ENCODE data around the gene EHMT2. TPM values are rescaled to one million over a fixed set of nuclear protein-coding genes. Genes with fewer than 3 reads are reported as not detected.

Gene EHMT2
- total and polyA plus RNA-seq, 2 of the 13 experiments (the other 11 are each of a cell fraction or from before 2014, with no cell fraction given), result 55.2 to 69.2 TPM

DNA sequence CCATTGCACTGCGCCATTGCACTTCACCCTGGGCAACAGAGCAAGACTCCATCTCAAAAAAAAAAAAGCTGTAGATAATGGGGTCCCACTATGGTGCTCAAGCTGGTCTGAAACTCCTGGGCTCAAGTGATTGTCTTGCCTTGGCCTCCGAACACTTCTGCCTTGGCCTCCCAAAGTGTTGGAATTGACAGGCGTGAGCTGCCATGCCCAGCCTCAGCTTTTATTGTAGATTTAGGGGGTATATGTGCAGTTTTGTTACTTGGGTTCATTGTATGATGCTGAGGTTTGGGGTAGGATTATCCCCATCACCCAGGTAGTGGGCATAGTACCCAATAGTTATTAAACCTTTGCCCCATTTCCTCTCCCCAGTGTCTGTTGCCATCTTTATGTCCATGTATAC is 58.5 kb downstream of the EHMT2 start (continued):
- TF ChIP-seq ZNF275 (CRISPR knock-in tag; IDR thresholded peaks at IDR 0.05; ENCODE audit: borderline replicate concordance) (no peak), ZFP90 (CRISPR knock-in tag; IDR thresholded peaks at IDR 0.05; ENCODE audit: borderline replicate concordance) (no peak), JARID2 (CRISPR knock-in tag; IDR thresholded peaks at IDR 0.05; ENCODE audit: insufficient replicate concordance) (no peak), CEBPB (IDR thresholded peaks at IDR 0.05; ENCODE audit: borderline replicate concordance, low read depth, low read length) (no peak), ZNF883 (CRISPR knock-in tag; IDR thresholded peaks at IDR 0.05; ENCODE audit: not compliant biosample characterization) (no peak), ZNF274 (CRISPR knock-in tag; IDR thresholded peaks at IDR 0.05) (no peak), ZMAT3 (CRISPR knock-in tag; conservative IDR thresholded peaks at IDR 0.05) (no peak), RCOR2 (CRISPR knock-in tag; IDR thresholded peaks at IDR 0.05) (no peak), TCF7 (IDR thresholded peaks at IDR 0.05; ENCODE audit: low read depth) (no peak), ZNF121 (CRISPR knock-in tag; IDR thresholded peaks at IDR 0.05) (0 out of 2 replicates have a peak, but pooled peaks have one; percentile 24), TBX3 (IDR thresholded peaks at IDR 0.05; ENCODE audit: borderline replicate concordance) (no peak), AKAP8 (CRISPR knock-in tag; IDR thresholded peaks at IDR 0.05) (no peak), ZNF770 (CRISPR knock-in tag; IDR thresholded peaks at IDR 0.05) (no peak), ZNF543 (CRISPR knock-in tag; IDR thresholded peaks at IDR 0.05) (no peak), THRA (CRISPR knock-in tag; IDR thresholded peaks at IDR 0.05; ENCODE audit: borderline replicate concordance) (no peak), NFIC (IDR thresholded peaks at IDR 0.05; ENCODE audit: low read length) (no peak), POLR2A (IDR thresholded peaks at IDR 0.05; ENCODE audit: insufficient read depth in 1 of 2, low read depth in 2 of 2, low read length in 2 of 2) (peak; percentile 25 to 39; a peak in 1 of 4 replicates), ZBTB8A (CRISPR knock-in tag; IDR thresholded peaks at IDR 0.05; ENCODE audit: borderline replicate concordance, low read depth) (no peak), FLYWCH1 (CRISPR knock-in tag; IDR thresholded peaks at IDR 0.05) (no peak), HNF4G (IDR thresholded peaks at IDR 0.05; ENCODE audit: borderline replicate concordance, low read depth, low read length) (no peak), HNF4G (CRISPR knock-in tag; IDR thresholded peaks at IDR 0.05; ENCODE audit: borderline replicate concordance, low read depth) (no peak)
- TF ChIP-seq, protein P1, sequence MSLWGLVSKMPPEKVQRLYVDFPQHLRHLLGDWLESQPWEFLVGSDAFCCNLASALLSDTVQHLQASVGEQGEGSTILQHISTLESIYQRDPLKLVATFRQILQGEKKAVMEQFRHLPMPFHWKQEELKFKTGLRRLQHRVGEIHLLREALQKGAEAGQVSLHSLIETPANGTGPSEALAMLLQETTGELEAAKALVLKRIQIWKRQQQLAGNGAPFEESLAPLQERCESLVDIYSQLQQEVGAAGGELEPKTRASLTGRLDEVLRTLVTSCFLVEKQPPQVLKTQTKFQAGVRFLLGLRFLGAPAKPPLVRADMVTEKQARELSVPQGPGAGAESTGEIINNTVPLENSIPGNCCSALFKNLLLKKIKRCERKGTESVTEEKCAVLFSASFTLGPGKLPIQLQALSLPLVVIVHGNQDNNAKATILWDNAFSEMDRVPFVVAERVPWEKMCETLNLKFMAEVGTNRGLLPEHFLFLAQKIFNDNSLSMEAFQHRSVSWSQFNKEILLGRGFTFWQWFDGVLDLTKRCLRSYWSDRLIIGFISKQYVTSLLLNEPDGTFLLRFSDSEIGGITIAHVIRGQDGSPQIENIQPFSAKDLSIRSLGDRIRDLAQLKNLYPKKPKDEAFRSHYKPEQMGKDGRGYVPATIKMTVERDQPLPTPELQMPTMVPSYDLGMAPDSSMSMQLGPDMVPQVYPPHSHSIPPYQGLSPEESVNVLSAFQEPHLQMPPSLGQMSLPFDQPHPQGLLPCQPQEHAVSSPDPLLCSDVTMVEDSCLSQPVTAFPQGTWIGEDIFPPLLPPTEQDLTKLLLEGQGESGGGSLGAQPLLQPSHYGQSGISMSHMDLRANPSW (CRISPR knock-in tag; IDR thresholded peaks at IDR 0.05; ENCODE audit: borderline replicate concordance), result no peak
- TF ChIP-seq, protein P2, sequence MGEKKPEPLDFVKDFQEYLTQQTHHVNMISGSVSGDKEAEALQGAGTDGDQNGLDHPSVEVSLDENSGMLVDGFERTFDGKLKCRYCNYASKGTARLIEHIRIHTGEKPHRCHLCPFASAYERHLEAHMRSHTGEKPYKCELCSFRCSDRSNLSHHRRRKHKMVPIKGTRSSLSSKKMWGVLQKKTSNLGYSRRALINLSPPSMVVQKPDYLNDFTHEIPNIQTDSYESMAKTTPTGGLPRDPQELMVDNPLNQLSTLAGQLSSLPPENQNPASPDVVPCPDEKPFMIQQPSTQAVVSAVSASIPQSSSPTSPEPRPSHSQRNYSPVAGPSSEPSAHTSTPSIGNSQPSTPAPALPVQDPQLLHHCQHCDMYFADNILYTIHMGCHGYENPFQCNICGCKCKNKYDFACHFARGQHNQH (CRISPR knock-in tag; IDR thresholded peaks at IDR 0.05), result no peak

Data from HepG2 (cell line).